ENCODE data around the gene ZNF560. TPM values are rescaled to one million over a fixed set of nuclear protein-coding genes. Genes with fewer than 3 reads are reported as not detected.

ZNF560 gene
- total and polyA plus RNA-seq, 9 of the 15 experiments (the other 6 are each of a cell fraction or from before 2014, with no cell fraction given): 0.04 to 0.18 (median 0.05) TPM; not detected in 3

DNA sequence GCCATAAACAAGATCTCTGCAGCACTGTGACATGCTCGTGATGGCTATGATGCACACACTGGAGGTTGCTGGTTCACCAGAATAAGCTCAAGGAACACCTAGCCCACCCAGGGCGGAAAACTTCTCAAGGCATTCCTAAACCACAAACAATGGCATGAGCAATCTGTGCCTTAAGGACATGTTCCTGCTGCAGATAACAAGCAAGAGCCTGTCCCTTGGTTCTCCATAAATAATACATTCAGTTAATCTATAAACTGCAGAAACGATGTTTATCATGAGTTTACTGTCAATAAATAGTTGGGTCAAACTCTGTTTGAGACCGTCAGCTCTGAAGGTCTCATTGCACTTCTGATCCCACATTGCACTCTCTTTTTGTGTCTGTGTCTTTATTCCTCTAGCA, 44.5 kb downstream of the ZNF560 start:
- 0% methylated on average over 4 of the region's 4 CpGs for WGBS (ENCODE audit: insufficient coverage, low coverage, missing lambda C conversion rate)
- Histone ChIP-seq H3K27ac (ENCODE audit: extremely low read depth, low read depth, low read length) (no peak overlapping the region), H3K4me1 (replicated peaks in 1 of 2; ENCODE audit: control insufficient read depth in 2 of 2, insufficient read depth in 2 of 2, low read length in 2 of 2) (no peaks in the 10 kb centered on the region), H4K20me1 (replicated peaks; ENCODE audit: control insufficient read depth, insufficient read depth, low read length) (no peaks in the 10 kb centered on the region), H3K9ac (ENCODE audit: insufficient read depth in 1 of 2, low read depth in 2 of 2, low read length in 2 of 2) (no peak overlapping the region), H3K9me3 (replicated peaks; ENCODE audit: control insufficient read depth, insufficient read depth, low read depth, low read length) (no peaks in the 10 kb centered on the region), H3K79me2 (ENCODE audit: control insufficient read depth, insufficient read depth, low read length) (no peaks in the 10 kb centered on the region), H3K4me2 (ENCODE audit: insufficient read depth, low read length) (no peak overlapping the region), H3K27me3 (ENCODE audit: control insufficient read depth in 2 of 2, insufficient read depth in 2 of 2, low read length in 2 of 2) (no peaks in the 10 kb centered on the region), H3K9me1 (ENCODE audit: control insufficient read depth, insufficient read depth, low read length) (no peaks in the 10 kb centered on the region), H2AFZ (ENCODE audit: low read depth, low read length) (no peak overlapping the region), H3K4me3 (no peak overlapping the region), H3K36me3 (ENCODE audit: control insufficient read depth, insufficient read depth, low read length) (no peaks in the 10 kb centered on the region)
- in situ Hi-C loops (cut with MboI): no loop called here
- ATAC-seq (no peak), FAIRE-seq (no peak), DNase-seq (ENCODE audit: extremely low read depth in 1 of 4, low spot score in 3 of 4) (no peak)
- TF ChIP-seq NCOA2 (IDR thresholded peaks at IDR 0.05; ENCODE audit: partially characterized antibody in 2 of 2) (no peak), TBP (optimal IDR thresholded peaks at IDR 0.05; ENCODE audit: low read depth, low read length) (no peak), ZNF707 (CRISPR knock-in tag; conservative IDR thresholded peaks at IDR 0.05) (no peak), KLF16 (IDR thresholded peaks at IDR 0.05) (no peak), ZNF232 (CRISPR knock-in tag; IDR thresholded peaks at IDR 0.05) (no peak), RHOXF2B (CRISPR knock-in tag; conservative IDR thresholded peaks at IDR 0.05) (no peak), MYBL2 (IDR thresholded peaks at IDR 0.05; ENCODE audit: low read depth) (no peak), MYBL2 (CRISPR knock-in tag; IDR thresholded peaks at IDR 0.05; ENCODE audit: borderline replicate concordance) (no peak), DACH1 (IDR thresholded peaks at IDR 0.05; ENCODE audit: partially characterized antibody) (no peak), KHSRP (IDR thresholded peaks at IDR 0.05) (no peak), ZFP36 (IDR thresholded peaks at IDR 0.05; ENCODE audit: low read depth, low read length, partially characterized antibody) (no peak), ZNF778 (CRISPR knock-in tag; IDR thresholded peaks at IDR 0.05) (no peak), SRSF7 (optimal IDR thresholded peaks at IDR 0.05; ENCODE audit: low read depth, low read length) (no peak)
- TF ChIP-seq, protein P1, sequence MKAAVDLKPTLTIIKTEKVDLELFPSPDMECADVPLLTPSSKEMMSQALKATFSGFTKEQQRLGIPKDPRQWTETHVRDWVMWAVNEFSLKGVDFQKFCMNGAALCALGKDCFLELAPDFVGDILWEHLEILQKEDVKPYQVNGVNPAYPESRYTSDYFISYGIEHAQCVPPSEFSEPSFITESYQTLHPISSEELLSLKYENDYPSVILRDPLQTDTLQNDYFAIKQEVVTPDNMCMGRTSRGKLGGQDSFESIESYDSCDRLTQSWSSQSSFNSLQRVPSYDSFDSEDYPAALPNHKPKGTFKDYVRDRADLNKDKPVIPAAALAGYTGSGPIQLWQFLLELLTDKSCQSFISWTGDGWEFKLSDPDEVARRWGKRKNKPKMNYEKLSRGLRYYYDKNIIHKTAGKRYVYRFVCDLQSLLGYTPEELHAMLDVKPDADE (conservative IDR thresholded peaks at IDR 0.05; ENCODE audit: control insufficient read depth, low read depth, low read length): no peak
- TF ChIP-seq, protein P2, sequence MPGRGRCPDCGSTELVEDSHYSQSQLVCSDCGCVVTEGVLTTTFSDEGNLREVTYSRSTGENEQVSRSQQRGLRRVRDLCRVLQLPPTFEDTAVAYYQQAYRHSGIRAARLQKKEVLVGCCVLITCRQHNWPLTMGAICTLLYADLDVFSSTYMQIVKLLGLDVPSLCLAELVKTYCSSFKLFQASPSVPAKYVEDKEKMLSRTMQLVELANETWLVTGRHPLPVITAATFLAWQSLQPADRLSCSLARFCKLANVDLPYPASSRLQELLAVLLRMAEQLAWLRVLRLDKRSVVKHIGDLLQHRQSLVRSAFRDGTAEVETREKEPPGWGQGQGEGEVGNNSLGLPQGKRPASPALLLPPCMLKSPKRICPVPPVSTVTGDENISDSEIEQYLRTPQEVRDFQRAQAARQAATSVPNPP (IDR thresholded peaks at IDR 0.05; ENCODE audit: borderline replicate concordance, insufficient read depth, insufficient read length): no peak
- POLR2A ChIA-PET: no interaction called here
- BruUV-seq (replicated peaks): no TSS peak
- intact Hi-C loops (cut with micrococcal nuclease): no loop called here
- CTCF ChIA-PET (ENCODE audit: low intra/inter-chr PET ratio): no interaction called here

Measured in K562 (cell line).